H9 (cell line): ENCODE results near the gene IZUMO2. TPM values are rescaled to one million over a fixed set of nuclear protein-coding genes. Genes with fewer than 3 reads are reported as not detected.

Source experiments
- DNase-seq: peaks from one replicate; pipeline ENCODE4 v3.0.0-alpha.2; 2017
- H2AFZ ChIP-seq: one replicate; pipeline ENCODE4 v1.6.1; 2013; ENCODE audit warnings: mild to moderate bottlenecking, low read length, control low read depth, moderate library complexity
- H2AK5ac ChIP-seq: 2 replicates; pipeline ENCODE4 v1.6.1; 2013; ENCODE audit warnings: low read length, control low read depth, mixed read lengths; ENCODE audit not compliant: insufficient read length
- H2BK120ac ChIP-seq: one replicate; pipeline ENCODE4 v1.6.1; 2013; ENCODE audit warnings: low read depth, mild to moderate bottlenecking, low read length, control low read depth, inconsistent platforms; ENCODE audit not compliant: poor library complexity, severe bottlenecking
- H2BK12ac ChIP-seq: 2 replicates; pipeline ENCODE4 v1.6.1; 2013; ENCODE audit warnings: low read length, control low read depth, mixed read lengths, low read depth; ENCODE audit not compliant: insufficient read length
- H2BK15ac ChIP-seq: 2 replicates; pipeline ENCODE4 v1.6.1; 2013; ENCODE audit warnings: low read depth, low read length, control low read depth
- H2BK20ac ChIP-seq: one replicate; pipeline ENCODE4 v1.6.1; 2013; ENCODE audit warnings: low read depth, mild to moderate bottlenecking, low read length, control low read depth, inconsistent platforms; ENCODE audit not compliant: poor library complexity, severe bottlenecking
- H2BK5ac ChIP-seq: 2 replicates; pipeline ENCODE4 v1.6.1; 2013; ENCODE audit warnings: low read length, control low read depth, mixed read lengths; ENCODE audit not compliant: insufficient read length
- H3K14ac ChIP-seq: 2 replicates; pipeline ENCODE4 v1.6.1; 2013; ENCODE audit warnings: low read length, control low read depth; ENCODE audit not compliant: insufficient read depth
- H3K18ac ChIP-seq: 2 replicates; pipeline ENCODE4 v1.6.1; 2013; ENCODE audit warnings: low read depth, mild to moderate bottlenecking, mixed read lengths, low read length, control low read depth; ENCODE audit not compliant: insufficient read length
- H3K23ac ChIP-seq: 2 replicates; pipeline ENCODE4 v1.6.1; 2013; ENCODE audit warnings: low read length, control low read depth, mixed read lengths, low read depth; ENCODE audit not compliant: insufficient read length
- H3K23me2 ChIP-seq: 2 replicates; pipeline ENCODE4 v1.6.1; 2013; ENCODE audit warnings: low read depth, mild to moderate bottlenecking, mixed read lengths, low read length, control low read depth; ENCODE audit not compliant: insufficient read length, poor library complexity, severe bottlenecking
- H3K27ac ChIP-seq: 2 replicates; pipeline ENCODE4 v1.5.1; 2013; ENCODE audit warnings: low read length, control low read depth, mixed read lengths, low read depth; ENCODE audit not compliant: insufficient read length
- H3K27me3 ChIP-seq: 2 replicates; pipeline ENCODE4 v1.6.1; 2013; ENCODE audit warnings: low read length, control low read depth, inconsistent platforms; ENCODE audit not compliant: insufficient read depth
- H3K4ac ChIP-seq: 2 replicates; pipeline ENCODE4 v1.6.1; 2013; ENCODE audit warnings: low read depth, mild to moderate bottlenecking, control low read depth, inconsistent platforms, low read length, moderate library complexity
- H3K4me1 ChIP-seq: 2 replicates; pipeline ENCODE4 v1.6.1; 2013; ENCODE audit warnings: low read length, control low read depth, inconsistent platforms; ENCODE audit not compliant: insufficient read depth
- H3K4me2 ChIP-seq: 2 replicates; pipeline ENCODE4 v1.6.1; 2013; ENCODE audit warnings: low read length, control low read depth, mixed read lengths; ENCODE audit not compliant: insufficient read length, insufficient read depth
- H3K56ac ChIP-seq: 2 replicates; pipeline ENCODE4 v1.6.1; 2013; ENCODE audit warnings: low read depth, mild to moderate bottlenecking, mixed read lengths, low read length, control low read depth; ENCODE audit not compliant: insufficient read length
- H3K79me1 ChIP-seq: 2 replicates; pipeline ENCODE4 v1.6.1; 2013; ENCODE audit warnings: low read depth, mild to moderate bottlenecking, moderate library complexity, low read length, control low read depth, inconsistent platforms; ENCODE audit not compliant: insufficient read depth, poor library complexity, severe bottlenecking
- H3K79me2 ChIP-seq: 2 replicates; pipeline ENCODE4 v1.6.1; 2013; ENCODE audit warnings: low read length, control low read depth, inconsistent platforms; ENCODE audit not compliant: insufficient read depth
- H3K9ac ChIP-seq: 2 replicates; pipeline ENCODE4 v1.6.1; 2013; ENCODE audit warnings: low read length, control low read depth, mixed read lengths; ENCODE audit not compliant: insufficient read length; ENCODE audit errors: extremely low read depth
- H3K9me3 ChIP-seq: one replicate; pipeline ENCODE4 v1.6.1; 2013; ENCODE audit warnings: low read depth, low read length, inconsistent platforms; ENCODE audit not compliant: control insufficient read depth
- H3T11ph ChIP-seq: one replicate; pipeline ENCODE4 v1.6.1; 2013; ENCODE audit warnings: mild to moderate bottlenecking, low read length, control low read depth, inconsistent platforms
- H4K20me1 ChIP-seq: one replicate; pipeline ENCODE4 v1.6.1; 2013; ENCODE audit not compliant: control insufficient read depth, insufficient read length, insufficient read depth
- H4K5ac ChIP-seq: 2 replicates; pipeline ENCODE4 v1.6.1; 2013; ENCODE audit warnings: low read depth, mild to moderate bottlenecking, mixed read lengths, low read length, control low read depth; ENCODE audit not compliant: insufficient read length
- H4K8ac ChIP-seq: replicated peaks from 2 replicates; pipeline ENCODE4 v1.6.1; 2013; ENCODE audit warnings: low read length, control low read depth, mixed read lengths, low read depth; ENCODE audit not compliant: insufficient read length
- H4K91ac ChIP-seq: 2 replicates; pipeline ENCODE4 v1.6.1; 2013; ENCODE audit warnings: low read depth, mild to moderate bottlenecking, moderate library complexity, mixed read lengths, low read length, control low read depth; ENCODE audit not compliant: insufficient read length
- H3K27ac Mint-ChIP-seq, 3 experiments: 2 replicates in 2 of 3; 3 replicates in 1 of 3; pipeline ENCODE4 v1.8.0; 2020 to 2021; ENCODE audit warnings: mixed read lengths in 3 of 3, mild to moderate bottlenecking in 1 of 3, moderate library complexity in 1 of 3
- H3K27me3 Mint-ChIP-seq: 2 replicates; pipeline ENCODE4 v1.8.0; 2021; ENCODE audit warnings: low read depth, mild to moderate bottlenecking, moderate library complexity, mixed read lengths
- H3K36me3 Mint-ChIP-seq, 3 experiments: 2 replicates in 2 of 3; 3 replicates in 1 of 3; pipeline ENCODE4 v1.8.0; 2020 to 2021; ENCODE audit warnings: low read depth in 3 of 3, mixed read lengths in 3 of 3; ENCODE audit not compliant: insufficient read depth in 1 of 3
- H3K4me1 Mint-ChIP-seq, 2 experiments: 2 replicates each; pipeline ENCODE4 v1.8.0; 2020; ENCODE audit warnings: mixed read lengths in 2 of 2
- H3K4me3 Mint-ChIP-seq, 2 experiments: 2 replicates in 1 of 2; 3 replicates in 1 of 2; pipeline ENCODE4 v1.8.0; 2020 to 2021; ENCODE audit warnings: mild to moderate bottlenecking in 2 of 2, mixed read lengths in 2 of 2, moderate library complexity in 1 of 2
- H3K9me3 Mint-ChIP-seq, 2 experiments: 2 replicates in 1 of 2; 3 replicates in 1 of 2; pipeline ENCODE4 v1.8.0; 2020; ENCODE audit warnings: mild to moderate bottlenecking in 2 of 2, mixed read lengths in 2 of 2, moderate library complexity in 1 of 2
- CTCF ChIP-seq: fragments of 200-600 bp; sonication (generic); conservative IDR thresholded peaks from 3 replicates; pipeline ENCODE4 v1.8.0; 2021; ENCODE audit warnings: antibody characterized with exemption, mild to moderate bottlenecking
- WGBS: extraction: QIAGEN DNeasy Blood & Tissue Kit; methylation state at CpG from one replicate; pipeline ENCODE4 v1.1.7; 2013; ENCODE audit warnings: missing lambda C conversion rate, low lambda C conversion rate, mixed read lengths; ENCODE audit not compliant: insufficient read length; ENCODE audit errors: extremely low coverage; 5-methylcytosine and 5-hydroxymethylcytosine counted together
- total RNA-seq: library from RNA; stranded (reverse); gene quantifications from 2 replicates; pipeline ENCODE4 v1.2.1, GENCODE V29; 2021

IZUMO2 gene
- total RNA-seq, 1 experiment from 2014 or later, result not detected

GRCh38 chr19:50171752-50172151, 8.7 kb upstream of the IZUMO2 start:
- no CpG with 5 or more reads among the region's 5 CpGs for WGBS
- Histone ChIP-seq H3K4ac (no peak overlapping the region), H3K23ac (no peak overlapping the region), H2AFZ (no peak overlapping the region), H2BK15ac (no peak overlapping the region), H4K20me1 (no peaks in the 10 kb centered on the region), H4K91ac (no peak overlapping the region), H3K79me2 (no peaks in the 10 kb centered on the region), H3K79me1 (no peaks in the 10 kb centered on the region), H2BK5ac (no peak overlapping the region), H3K14ac (no peak overlapping the region), H4K5ac (no peak overlapping the region), H3K23me2 (no peaks in the 10 kb centered on the region), H3K4me2 (no peak overlapping the region), H3K4me1 (no peaks in the 10 kb centered on the region), H2AK5ac (no peak overlapping the region), H3K27me3 (no peaks in the 10 kb centered on the region), H2BK12ac (no peak overlapping the region), H3K9me3 (no peaks in the 10 kb centered on the region), H2BK120ac (no peak overlapping the region), H4K8ac (no peak overlapping the region), H3K56ac (no peak overlapping the region), H3K27ac (no peak overlapping the region), H3T11ph (no peak overlapping the region), H3K18ac (no peak overlapping the region), H2BK20ac (no peak overlapping the region), H3K9ac (no peak overlapping the region)
- peaks cover 8% of the 10 kb centered on the region for H3K27me3 Mint-ChIP-seq
- H3K4me1 Mint-ChIP-seq, result peaks cover 4% of the 10 kb centered on the region in 2 experiments; a peak in 3 of 4 replicates
- peaks cover 0 to 3% of the 10 kb centered on the region in 2 experiments; a peak in 1 of 5 replicates for H3K9me3 Mint-ChIP-seq
- TF ChIP-seq CTCF, result no peak
- no peak for DNase-seq
- H3K4me3 Mint-ChIP-seq, result no peak overlapping the region
- no peaks in the 10 kb centered on the region; a peak in 1 of 7 replicates for H3K36me3 Mint-ChIP-seq
- no peak overlapping the region for H3K27ac Mint-ChIP-seq
